HepG2 (cell line): Measurements from ENCODE around the gene MAP2K7. TPM values are rescaled to one million over a fixed set of nuclear protein-coding genes. Genes with fewer than 3 reads are reported as not detected.

Experiments used
- ATF1 ChIP-seq: IDR thresholded peaks from 2 replicates; pipeline ENCODE4 v1.6.1; 2016; ENCODE audit warnings: mild to moderate bottlenecking, control low read depth
- BRCA1 ChIP-seq: sonication (generic); formaldehyde crosslinking; IDR thresholded peaks from 2 replicates; pipeline ENCODE4 v1.4.0; 2020; ENCODE audit warnings: missing genetic modification reagents
- CC2D1A ChIP-seq: sonication (generic); formaldehyde crosslinking; IDR thresholded peaks from 2 replicates; pipeline ENCODE4 v1.8.1; 2023; ENCODE audit warnings: mild to moderate bottlenecking, missing genetic modification reagents
- CHD4 ChIP-seq: fragments of 200-600 bp; sonication (generic); IDR thresholded peaks from 2 replicates; pipeline ENCODE4 v1.7.0; 2017; ENCODE audit warnings: mild to moderate bottlenecking, low read length, borderline replicate concordance
- EEA1 ChIP-seq: sonication (generic); formaldehyde crosslinking; IDR thresholded peaks from 2 replicates; pipeline ENCODE4 v1.5.1; 2020; ENCODE audit warnings: mild to moderate bottlenecking, missing genetic modification reagents, borderline replicate concordance
- FOXM1 ChIP-seq: sonication (generic); formaldehyde crosslinking; IDR thresholded peaks from 2 replicates; pipeline ENCODE4 v1.5.0; 2020; ENCODE audit warnings: missing genetic modification reagents
- HMG20A ChIP-seq: IDR thresholded peaks from 2 replicates; pipeline ENCODE4 v1.6.1; 2016; ENCODE audit warnings: borderline replicate concordance
- HMGA1 ChIP-seq: sonication (generic); formaldehyde crosslinking; conservative IDR thresholded peaks from 2 replicates; pipeline ENCODE4 v1.4.0; 2020; ENCODE audit warnings: missing genetic modification reagents
- HOXA3 ChIP-seq: sonication (generic); formaldehyde crosslinking; IDR thresholded peaks from 2 replicates; pipeline ENCODE4 v1.5.0; 2020; ENCODE audit warnings: missing genetic modification reagents
- IKZF4 ChIP-seq: sonication (generic); formaldehyde crosslinking; IDR thresholded peaks from 2 replicates; pipeline ENCODE4 v1.5.1; 2020; ENCODE audit warnings: borderline replicate concordance, mild to moderate bottlenecking, low read depth, missing genetic modification reagents; ENCODE audit errors: not compliant biosample characterization
- KDM3A ChIP-seq: IDR thresholded peaks from 2 replicates; pipeline ENCODE4 v1.6.1; 2018; ENCODE audit warnings: low read depth, missing compliant biosample characterization
- KDM6A ChIP-seq: IDR thresholded peaks from 2 replicates; pipeline ENCODE4 v1.6.1; 2016; ENCODE audit warnings: low read depth
- PAX8 ChIP-seq: sonication (generic); formaldehyde crosslinking; IDR thresholded peaks from 2 replicates; pipeline ENCODE4 v1.8.0; 2022; ENCODE audit warnings: mild to moderate bottlenecking, missing genetic modification reagents, borderline replicate concordance
- RARG ChIP-seq: sonication (generic); formaldehyde crosslinking; IDR thresholded peaks from 2 replicates; pipeline ENCODE4 v1.4.0; 2020; ENCODE audit warnings: low read depth, mild to moderate bottlenecking, missing genetic modification reagents
- SNAI1 ChIP-seq: sonication (generic); formaldehyde crosslinking; IDR thresholded peaks from 2 replicates; pipeline ENCODE4 v1.5.0; 2020; ENCODE audit warnings: mild to moderate bottlenecking, missing genetic modification reagents, borderline replicate concordance
- SP5 ChIP-seq: IDR thresholded peaks from 2 replicates; pipeline ENCODE4 v1.6.1; 2016; ENCODE audit warnings: low read depth, borderline replicate concordance
- ZBTB20 ChIP-seq: sonication (generic); formaldehyde crosslinking; IDR thresholded peaks from 2 replicates; pipeline ENCODE4 v1.8.1; 2023; ENCODE audit warnings: missing genetic modification reagents, low read depth, mild to moderate bottlenecking, borderline replicate concordance
- ZKSCAN8 ChIP-seq: IDR thresholded peaks from 2 replicates; pipeline ENCODE4 v1.6.1; 2016; ENCODE audit warnings: borderline replicate concordance, missing genetic modification reagents, missing compliant biosample characterization
- ZMYM3 ChIP-seq: sonication (generic); formaldehyde crosslinking; IDR thresholded peaks from 2 replicates; pipeline ENCODE4 v1.5.1; 2020; ENCODE audit warnings: mild to moderate bottlenecking, missing genetic modification reagents
- ZNF33A ChIP-seq: sonication (generic); formaldehyde crosslinking; IDR thresholded peaks from 2 replicates; pipeline ENCODE4 v1.5.1; 2020; ENCODE audit warnings: missing genetic modification reagents, mild to moderate bottlenecking, moderate library complexity, borderline replicate concordance
- ZNF567 ChIP-seq: sonication (generic); formaldehyde crosslinking; IDR thresholded peaks from 2 replicates; pipeline ENCODE4 v1.8.1; 2023; ENCODE audit warnings: mild to moderate bottlenecking, missing genetic modification reagents, borderline replicate concordance
- ZNF850 ChIP-seq: sonication (generic); formaldehyde crosslinking; conservative IDR thresholded peaks from 2 replicates; pipeline ENCODE4 v1.9.0; 2021; ENCODE audit warnings: mild to moderate bottlenecking, missing genetic modification reagents
- polyA plus RNA-seq, 8 experiments: library from polyadenylated mRNA; depleted of rRNA in 3 of 8; stranded (reverse) in 7 of 8; unstranded in 1 of 8; fragments of >200 nt; fragmentation: Illumina TruSeq in 4 of 8; extraction: Trizol in 4 of 8; gene quantifications; 2 replicates each; pipeline versions ENCODE4 v1.2.1 to v1.2.3, GENCODE V29; 2011 to 2016; ENCODE audit warnings: low read depth in 4 of 8, missing spikeins in 1 of 8, mixed read lengths in 1 of 8; ENCODE audit not compliant: insufficient read depth in 1 of 8
- total RNA-seq, 5 experiments: library from RNA; depleted of rRNA; stranded (reverse); fragments of >200 nt; fragmentation: Illumina TruSeq; extraction: Trizol; gene quantifications; 2 replicates each; pipeline ENCODE4 v1.2.3, GENCODE V29; 2016; ENCODE audit warnings: low read depth in 1 of 5
- TF ChIP-seq, protein P1 (sequence below): IDR thresholded peaks from 2 replicates; pipeline ENCODE4 v1.6.1; 2016; ENCODE audit warnings: mild to moderate bottlenecking
- TF ChIP-seq, protein P2 (sequence below): IDR thresholded peaks from 2 replicates; pipeline ENCODE4 v1.6.1; 2016; ENCODE audit warnings: missing compliant biosample characterization, missing genetic modification reagents, borderline replicate concordance
- TF ChIP-seq, protein P3 (sequence below): sonication (generic); formaldehyde crosslinking; IDR thresholded peaks from 2 replicates; pipeline ENCODE4 v1.8.1; 2023; ENCODE audit warnings: missing genetic modification reagents, mild to moderate bottlenecking, borderline replicate concordance
- TF ChIP-seq, protein P4 (sequence below): fragments of 450-650 bp; IDR thresholded peaks from 2 replicates; pipeline ENCODE4 v1.6.1; 2017; ENCODE audit warnings: mild to moderate bottlenecking

The MAP2K7 gene
- total and polyA plus RNA-seq, 2 of the 13 experiments (the other 11 are each of a cell fraction or from before 2014, with no cell fraction given) = 9.0 to 10.8 TPM

DNA sequence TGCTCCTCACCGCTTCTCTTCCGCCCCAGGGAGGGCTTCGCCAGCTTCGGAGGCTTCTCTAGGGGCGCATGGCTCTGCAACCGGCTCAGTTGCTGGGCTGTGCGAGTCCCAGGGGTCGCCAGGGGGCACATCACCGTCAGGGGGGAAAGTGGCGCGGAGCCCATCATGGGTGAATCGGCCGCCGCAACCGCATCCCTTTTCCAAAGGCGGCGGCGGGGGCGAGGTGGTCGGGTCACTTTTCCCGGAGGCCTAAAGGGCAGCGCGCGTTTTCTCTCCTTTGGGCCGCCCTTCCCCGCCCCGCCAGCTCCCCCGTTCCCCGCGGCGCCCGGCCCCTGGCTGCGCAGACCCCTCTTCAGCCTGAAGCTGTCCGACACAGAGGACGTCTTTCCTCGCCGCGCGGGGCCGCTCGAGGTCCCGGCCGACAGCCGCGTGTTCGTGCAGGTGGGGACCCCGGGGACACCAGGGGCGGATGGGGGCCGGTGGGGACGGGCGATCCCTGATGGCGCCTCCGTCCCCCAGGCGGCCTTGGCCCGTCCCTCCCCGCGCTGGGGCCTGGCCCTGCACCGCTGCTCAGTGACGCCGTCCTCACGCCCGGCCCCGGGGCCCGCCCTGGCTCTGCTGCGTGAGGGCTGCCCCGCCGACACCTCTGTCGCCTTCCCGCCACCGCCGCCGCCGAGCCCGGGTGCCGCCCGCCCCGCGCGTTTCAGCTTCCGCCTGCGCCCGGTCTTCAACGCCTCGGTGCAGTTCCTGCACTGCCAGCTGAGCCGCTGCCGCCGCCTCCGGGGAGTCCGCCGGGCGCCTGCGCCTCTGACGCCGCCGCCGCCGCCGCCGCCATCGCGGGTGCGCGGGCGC, 12.7 kb downstream of the MAP2K7 start (continued):
- TF ChIP-seq RARG (CRISPR knock-in tag) (no peak), FOXM1 (no peak), HOXA3 (CRISPR knock-in tag) (peak; percentile 75), KDM6A (CRISPR knock-in tag) (no peak), HMG20A (CRISPR knock-in tag) (no peak), SNAI1 (no peak), ATF1 (CRISPR knock-in tag) (no peak), ZNF567 (CRISPR knock-in tag) (no peak), ZNF850 (CRISPR knock-in tag) (no peak), ZNF33A (CRISPR knock-in tag) (no peak), HMGA1 (no peak), ZBTB20 (CRISPR knock-in tag) (no peak), EEA1 (CRISPR knock-in tag) (peak; percentile 63; the same call in 1 of the 2 replicates), BRCA1 (CRISPR knock-in tag) (no peak; the same call in 1 of the 2 replicates), PAX8 (0 out of 2 replicates have a peak, but pooled peaks have one; percentile 52), ZMYM3 (CRISPR knock-in tag) (no peak), CC2D1A (CRISPR knock-in tag) (no peak), SP5 (CRISPR knock-in tag) (no peak), CHD4 (no peak), ZKSCAN8 (CRISPR knock-in tag) (no peak), KDM3A (no peak), IKZF4 (CRISPR knock-in tag) (no peak)
- TF ChIP-seq, protein P1, sequence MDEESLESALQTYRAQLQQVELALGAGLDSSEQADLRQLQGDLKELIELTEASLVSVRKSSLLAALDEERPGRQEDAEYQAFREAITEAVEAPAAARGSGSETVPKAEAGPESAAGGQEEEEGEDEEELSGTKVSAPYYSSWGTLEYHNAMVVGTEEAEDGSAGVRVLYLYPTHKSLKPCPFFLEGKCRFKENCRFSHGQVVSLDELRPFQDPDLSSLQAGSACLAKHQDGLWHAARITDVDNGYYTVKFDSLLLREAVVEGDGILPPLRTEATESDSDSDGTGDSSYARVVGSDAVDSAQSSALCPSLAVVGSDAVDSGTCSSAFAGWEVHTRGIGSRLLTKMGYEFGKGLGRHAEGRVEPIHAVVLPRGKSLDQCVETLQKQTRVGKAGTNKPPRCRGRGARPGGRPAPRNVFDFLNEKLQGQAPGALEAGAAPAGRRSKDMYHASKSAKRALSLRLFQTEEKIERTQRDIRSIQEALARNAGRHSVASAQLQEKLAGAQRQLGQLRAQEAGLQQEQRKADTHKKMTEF (CRISPR knock-in tag) = no peak; the same call in 1 of the 2 replicates
- TF ChIP-seq, protein P2, sequence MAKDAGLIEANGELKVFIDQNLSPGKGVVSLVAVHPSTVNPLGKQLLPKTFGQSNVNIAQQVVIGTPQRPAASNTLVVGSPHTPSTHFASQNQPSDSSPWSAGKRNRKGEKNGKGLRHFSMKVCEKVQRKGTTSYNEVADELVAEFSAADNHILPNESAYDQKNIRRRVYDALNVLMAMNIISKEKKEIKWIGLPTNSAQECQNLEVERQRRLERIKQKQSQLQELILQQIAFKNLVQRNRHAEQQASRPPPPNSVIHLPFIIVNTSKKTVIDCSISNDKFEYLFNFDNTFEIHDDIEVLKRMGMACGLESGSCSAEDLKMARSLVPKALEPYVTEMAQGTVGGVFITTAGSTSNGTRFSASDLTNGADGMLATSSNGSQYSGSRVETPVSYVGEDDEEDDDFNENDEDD (CRISPR knock-in tag) = peak; percentile 83; the same call in 1 of the 2 replicates
- TF ChIP-seq, protein P3, sequence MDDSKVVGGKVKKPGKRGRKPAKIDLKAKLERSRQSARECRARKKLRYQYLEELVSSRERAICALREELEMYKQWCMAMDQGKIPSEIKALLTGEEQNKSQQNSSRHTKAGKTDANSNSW = peak; percentile 67; the same call in 1 of the 2 replicates
- TF ChIP-seq, protein P4, sequence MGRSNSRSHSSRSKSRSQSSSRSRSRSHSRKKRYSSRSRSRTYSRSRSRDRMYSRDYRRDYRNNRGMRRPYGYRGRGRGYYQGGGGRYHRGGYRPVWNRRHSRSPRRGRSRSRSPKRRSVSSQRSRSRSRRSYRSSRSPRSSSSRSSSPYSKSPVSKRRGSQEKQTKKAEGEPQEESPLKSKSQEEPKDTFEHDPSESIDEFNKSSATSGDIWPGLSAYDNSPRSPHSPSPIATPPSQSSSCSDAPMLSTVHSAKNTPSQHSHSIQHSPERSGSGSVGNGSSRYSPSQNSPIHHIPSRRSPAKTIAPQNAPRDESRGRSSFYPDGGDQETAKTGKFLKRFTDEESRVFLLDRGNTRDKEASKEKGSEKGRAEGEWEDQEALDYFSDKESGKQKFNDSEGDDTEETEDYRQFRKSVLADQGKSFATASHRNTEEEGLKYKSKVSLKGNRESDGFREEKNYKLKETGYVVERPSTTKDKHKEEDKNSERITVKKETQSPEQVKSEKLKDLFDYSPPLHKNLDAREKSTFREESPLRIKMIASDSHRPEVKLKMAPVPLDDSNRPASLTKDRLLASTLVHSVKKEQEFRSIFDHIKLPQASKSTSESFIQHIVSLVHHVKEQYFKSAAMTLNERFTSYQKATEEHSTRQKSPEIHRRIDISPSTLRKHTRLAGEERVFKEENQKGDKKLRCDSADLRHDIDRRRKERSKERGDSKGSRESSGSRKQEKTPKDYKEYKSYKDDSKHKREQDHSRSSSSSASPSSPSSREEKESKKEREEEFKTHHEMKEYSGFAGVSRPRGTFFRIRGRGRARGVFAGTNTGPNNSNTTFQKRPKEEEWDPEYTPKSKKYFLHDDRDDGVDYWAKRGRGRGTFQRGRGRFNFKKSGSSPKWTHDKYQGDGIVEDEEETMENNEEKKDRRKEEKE = no peak
